NCI-H510A treated with DMSO at 0.1 percent for 48 hours (cell line): Measurements from ENCODE around the gene BMPER.

Experiments used
- DNase-seq: peaks from one replicate; lab custom pipeline; 2025; lab: John Stamatoyannopoulos, UW

Gene BMPER

DNA sequence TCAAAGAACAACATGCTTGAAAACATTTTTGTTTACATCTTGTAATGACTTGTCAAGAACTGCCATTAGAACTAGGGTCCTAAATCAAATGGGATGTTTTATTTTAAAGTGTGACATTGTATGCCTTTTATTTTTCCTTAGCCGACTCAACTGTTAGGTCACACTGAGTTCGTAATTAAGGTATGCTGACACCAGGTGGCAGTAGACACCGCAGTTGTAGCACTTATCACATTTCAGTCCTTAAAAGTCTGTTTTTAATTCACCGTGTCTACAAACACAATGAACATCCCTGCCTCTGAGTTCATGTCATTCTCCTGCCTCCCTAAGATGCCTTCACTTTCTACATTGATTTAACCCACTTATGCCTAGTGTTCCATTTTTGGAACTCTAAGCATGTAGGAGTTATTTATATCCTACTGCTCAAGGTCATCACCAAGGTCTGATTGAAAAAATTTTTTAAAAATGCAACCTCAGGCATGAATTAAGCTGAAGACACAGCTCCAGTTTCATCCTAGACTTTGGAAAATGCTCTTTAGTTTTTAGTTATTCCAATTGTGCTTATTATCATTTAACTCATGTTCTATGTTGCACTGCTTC lies 186.1 kb downstream of the BMPER start:
- DNase-seq = peak; percentile 10

DNA sequence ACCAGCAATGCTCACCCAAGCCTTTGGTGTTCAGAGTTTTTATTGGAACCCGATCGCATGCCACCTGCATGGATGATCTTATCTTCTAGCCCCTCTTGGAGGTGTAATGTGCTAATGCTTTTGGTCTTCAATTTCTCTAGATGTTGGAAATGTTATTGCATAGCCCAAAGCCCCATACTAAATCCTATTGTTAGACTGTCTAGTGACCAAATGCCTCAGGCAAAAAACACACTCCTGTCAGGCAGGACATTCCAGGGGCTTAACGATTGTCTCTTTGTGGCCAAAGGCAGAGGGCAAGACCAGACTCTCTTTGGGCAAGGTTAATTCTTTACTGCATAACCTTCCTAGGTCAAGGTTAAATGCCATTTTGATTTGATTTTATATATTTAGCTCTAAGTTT lies 187.9 kb downstream of the BMPER start:
- no peak for DNase-seq

DNA sequence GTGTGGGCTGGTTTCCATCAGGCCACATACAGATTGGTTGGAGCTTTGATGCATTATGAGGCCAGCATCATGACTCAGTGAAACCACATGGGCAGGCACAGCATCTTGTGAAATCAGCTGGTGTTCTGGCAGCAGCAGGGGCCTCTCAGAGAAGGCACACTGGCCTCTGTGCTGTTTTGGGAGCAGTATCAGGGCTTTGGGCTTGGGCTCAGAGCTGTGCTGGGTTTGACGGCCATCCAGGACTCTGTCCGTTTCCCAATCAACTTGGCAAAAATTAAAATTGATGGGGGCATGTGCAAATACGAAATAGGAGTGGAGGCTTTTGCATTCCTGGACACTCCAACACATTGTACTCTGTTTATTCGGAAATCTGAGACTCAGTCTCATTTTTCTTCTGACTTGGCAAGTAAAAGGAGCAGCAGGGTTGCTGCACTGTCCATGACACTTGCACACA lies 190.9 kb downstream of the BMPER start:
- DNase-seq = no peak

DNA sequence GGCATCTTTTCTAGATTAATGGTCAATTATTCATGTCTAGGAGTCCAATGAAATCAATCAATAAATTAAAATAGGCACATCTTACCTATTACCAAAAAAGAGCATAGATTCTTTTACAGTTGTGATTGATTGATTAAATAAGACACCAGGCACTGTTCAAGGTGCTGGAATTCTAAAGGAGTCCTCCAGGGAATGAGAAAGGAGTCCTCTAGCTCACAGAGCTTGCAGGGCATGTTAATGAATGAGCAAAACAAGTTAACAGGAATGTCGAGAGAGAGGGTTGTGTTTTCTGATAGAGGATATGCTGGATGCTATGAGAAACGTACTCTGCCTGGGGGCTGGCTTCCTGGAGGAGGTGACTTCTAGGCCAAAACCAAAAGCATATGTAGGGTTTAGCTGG lies 191.4 kb downstream of the BMPER start:
- DNase-seq = no peak

DNA sequence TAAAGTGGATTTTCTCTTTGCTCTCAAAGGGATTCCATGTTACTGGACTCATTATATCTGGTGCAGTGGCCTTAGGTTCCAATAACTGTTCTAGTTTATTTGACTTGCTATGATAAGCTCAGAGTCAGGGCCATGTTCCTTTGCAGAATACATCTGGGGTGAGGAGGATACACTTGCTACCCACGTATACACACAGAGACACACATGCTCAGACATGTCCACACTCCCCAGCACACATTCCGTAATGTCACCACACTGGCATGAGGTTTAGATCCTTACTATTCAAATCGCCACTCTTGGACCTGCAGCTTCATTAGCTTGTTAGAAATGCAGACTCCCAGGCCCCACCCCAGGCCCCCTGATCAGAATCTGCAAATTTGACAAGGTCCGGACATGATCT lies 195.3 kb downstream of the BMPER start:
- no peak for DNase-seq

DNA sequence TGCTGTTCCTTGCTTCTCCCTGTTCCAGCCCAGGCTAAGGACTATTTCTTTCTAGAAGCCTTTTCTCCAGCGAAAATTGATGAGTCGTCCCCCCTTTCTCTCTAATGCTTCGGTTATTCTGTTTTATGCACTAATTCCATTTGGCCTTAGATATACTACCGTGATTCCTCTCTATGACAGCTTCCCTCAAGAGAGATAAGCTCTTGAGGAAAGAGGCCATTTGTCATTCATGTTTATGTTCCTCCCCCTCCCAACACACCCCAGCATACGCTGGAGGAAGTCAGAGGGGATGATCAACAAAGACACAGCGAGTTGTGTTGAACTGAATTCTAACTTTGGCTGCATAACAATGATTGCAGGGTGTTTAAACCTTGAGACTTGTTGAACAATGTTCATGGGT lies 198.8 kb downstream of the BMPER start:
- no peak for DNase-seq

DNA sequence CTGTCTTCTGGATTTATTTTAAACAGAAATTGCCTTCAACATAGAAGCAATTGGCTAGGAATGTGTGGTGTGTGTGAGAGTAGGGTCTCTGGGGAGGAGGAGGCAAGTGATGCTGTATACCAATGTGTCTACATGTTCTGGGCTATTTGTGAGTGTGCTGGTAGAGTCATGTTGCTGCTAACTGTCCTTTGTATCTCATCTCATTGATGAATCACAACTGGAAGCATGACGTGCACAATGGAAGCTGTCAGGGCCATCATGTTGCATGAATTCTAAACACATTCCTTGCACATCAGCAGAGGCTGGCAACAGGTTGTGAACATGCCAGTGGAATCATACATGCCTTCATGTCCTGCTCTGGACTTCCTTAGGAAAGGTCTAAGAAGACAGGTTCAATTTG lies 199.7 kb downstream of the BMPER start:
- no peak for DNase-seq

DNA sequence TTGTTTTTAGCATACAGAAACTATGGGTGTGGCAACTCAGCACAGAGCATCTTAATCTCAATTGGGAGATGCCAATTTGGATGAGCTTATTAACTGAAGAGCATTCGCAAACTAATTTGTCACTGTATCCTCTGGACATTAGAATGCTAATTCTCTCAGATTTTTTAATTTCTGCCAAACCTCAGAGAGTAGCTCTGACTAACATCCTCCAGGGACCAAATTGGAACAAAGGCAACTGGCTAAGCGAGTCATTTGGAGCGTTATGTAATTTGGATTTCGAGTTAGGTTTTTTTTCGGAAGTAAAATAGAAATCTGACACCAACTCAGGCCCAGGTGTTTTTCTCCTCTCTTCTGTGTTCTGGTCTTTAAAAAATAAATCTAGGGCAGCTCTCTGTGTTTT lies 201.9 kb downstream of the BMPER start:
- no peak for DNase-seq

DNA sequence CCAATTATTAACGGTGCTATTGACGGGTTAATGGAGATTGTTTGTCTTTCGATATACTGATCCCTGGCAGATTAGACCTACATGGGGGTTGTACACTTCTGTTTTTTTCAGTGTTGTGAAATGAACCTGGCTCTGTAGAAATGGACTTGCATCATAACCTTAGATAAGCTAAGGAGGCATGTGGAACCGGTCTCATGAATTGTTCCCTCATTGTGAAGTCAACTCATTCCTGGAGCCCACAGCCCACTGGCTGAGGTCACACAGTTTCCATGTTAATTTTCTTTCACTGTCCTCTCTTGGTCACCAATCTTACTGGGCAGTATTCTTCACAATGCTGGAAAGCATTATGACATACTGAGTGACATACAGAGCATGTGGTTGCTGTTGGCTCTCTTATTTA lies 202.8 kb downstream of the BMPER start:
- no peak for DNase-seq

DNA sequence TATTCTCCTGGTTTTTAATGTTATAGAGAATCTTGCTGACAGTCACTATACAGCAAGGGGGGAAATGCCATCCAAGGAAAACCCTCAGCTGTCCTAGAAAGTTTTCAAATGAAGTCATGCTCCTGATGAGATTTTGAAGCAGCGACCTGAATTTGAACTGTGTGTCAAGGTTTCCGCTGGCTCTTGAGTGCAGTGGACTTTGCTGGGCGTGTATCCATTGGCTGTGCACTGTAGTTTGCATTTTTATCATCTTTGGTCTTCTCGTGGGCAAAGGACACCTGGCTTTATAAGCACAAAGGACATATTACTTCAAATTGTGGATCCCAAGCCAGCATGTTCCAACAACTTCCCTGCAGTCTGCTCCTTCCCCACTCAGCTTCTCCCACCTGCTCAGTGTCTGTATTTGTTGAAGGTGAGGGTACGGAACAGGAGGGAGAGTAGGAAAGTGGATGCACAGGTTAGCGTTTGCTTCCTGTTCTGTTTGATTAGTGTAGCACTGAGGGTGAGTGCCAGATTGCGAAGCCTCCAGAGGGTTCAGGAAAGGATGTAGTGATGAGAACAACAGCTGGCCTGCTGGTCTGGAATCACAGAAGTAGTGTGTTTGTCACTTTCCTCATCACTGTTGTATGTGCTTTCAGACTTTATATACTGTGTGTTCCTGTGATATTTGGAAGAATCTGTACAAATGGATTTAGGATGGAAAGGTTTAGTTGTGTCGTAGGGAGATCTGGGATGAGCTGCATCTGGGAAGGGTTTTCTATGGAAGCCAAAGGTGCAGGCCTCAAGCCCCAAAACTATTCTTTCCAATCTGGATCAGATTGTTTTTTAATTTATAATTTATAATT lies 204.8 kb downstream of the BMPER start:
- peak; percentile 21 for DNase-seq

DNA sequence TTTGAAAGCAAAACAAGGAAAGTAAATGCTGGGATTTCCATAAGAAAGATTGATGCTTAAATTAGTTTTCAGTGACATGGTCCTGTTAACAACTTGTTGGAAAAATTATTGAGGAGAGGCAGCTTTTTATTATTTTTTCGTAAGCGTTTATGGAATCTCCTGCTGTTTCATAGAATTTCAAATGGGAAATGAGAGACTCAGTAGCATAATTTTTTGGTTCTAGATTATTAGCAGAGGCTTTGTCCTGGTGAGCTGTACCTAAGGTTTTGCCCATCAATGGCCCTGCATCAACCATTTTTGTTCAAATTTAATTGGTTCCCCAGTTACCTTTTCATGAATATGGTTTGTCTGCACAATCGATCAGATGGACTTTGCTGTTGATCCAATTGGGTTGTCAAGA lies 205.7 kb downstream of the BMPER start:
- no peak for DNase-seq

DNA sequence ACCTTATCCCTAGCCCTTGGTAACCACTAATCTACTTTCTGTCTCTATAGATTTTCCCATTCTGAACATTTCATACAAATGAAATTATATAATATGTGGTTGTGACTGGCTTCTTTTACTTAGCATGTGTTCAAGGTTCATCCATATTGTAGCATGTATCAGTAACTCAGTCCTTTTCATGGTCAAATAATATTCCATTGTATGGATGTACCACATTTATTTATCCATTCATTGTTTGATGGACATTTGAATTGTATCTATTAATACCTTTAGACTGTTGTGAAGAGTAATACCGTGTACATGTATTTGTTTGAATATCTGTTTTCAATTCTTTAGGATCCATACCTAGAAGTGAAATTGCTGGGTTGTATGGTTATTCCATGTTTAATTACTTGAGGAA lies 210.2 kb downstream of the BMPER start:
- no peak for DNase-seq

DNA sequence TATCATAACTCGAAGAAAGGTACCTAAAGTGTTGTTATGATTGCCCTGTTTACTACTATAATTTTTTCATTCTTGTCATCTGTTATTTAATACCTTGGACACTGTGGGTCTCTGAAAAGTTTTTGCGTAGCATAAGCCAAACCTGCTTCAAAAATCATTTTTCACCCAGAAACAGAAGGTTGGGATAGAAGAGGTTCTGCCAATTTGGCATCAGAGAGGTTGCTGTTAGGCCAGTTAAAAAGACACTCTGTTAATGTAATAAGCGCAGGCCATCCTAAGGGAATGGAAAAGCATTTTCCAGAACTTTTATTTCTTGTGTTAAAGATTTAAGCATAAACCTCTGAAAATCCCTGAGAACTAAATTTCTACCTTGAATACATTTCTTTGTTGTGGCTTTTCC lies 212.2 kb downstream of the BMPER start:
- no peak for DNase-seq

DNA sequence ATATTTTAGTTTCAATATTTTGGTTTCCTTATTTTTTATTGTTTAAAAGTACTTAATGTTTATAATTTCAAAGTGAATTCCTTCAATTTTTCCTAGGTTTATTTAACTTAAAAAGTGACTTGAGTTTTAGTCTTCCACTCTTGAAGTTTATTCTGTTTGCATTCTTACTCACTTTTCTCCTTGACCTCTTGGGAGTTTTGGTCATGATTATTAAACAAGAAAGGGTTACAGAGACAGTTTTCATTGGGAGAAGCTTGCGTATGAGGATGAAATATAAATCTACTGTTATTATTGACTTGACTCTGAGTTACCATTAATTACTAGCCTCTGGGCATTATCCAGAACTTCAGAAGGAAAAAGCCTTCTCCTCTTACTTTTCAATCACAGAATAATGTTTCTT lies 216.0 kb downstream of the BMPER start:
- no peak for DNase-seq

DNA sequence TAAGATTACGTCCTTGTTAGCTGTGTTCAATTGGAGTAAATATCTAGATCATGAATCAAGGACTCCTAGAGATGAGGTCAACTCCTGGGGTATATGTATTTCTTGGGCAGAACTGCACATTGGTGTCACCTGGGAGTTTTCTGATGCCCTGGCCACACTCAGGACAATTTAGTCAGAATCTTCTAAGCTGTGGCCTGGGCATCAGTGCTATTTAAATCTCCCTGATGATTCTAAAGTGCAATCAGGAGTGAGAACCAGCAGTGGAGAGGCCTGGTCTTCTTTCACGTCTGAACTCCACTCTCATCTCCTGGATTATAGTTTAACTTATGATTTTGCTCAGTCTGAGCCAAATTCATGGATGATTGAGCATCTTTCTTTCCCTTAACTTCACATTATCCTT lies 218.0 kb downstream of the BMPER start:
- no peak for DNase-seq

DNA sequence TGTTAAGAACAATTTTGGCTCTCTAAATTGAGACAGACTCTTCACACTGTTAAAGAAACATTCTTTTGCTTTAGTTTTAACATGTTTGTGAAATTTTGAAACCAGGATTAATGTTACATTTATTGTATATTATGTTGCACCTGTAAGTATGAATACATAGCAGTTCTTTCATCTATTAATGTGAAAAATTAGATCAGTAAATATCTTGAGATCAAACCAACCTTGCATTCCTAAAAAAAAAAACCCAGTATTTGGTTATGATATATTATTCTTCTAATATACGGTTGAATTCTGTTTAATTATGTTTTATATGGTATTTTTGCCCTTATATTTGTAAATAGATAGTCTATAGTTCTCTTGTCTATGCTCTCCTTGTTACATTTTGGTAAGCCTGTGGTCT lies 219.4 kb downstream of the BMPER start:
- no peak for DNase-seq

DNA sequence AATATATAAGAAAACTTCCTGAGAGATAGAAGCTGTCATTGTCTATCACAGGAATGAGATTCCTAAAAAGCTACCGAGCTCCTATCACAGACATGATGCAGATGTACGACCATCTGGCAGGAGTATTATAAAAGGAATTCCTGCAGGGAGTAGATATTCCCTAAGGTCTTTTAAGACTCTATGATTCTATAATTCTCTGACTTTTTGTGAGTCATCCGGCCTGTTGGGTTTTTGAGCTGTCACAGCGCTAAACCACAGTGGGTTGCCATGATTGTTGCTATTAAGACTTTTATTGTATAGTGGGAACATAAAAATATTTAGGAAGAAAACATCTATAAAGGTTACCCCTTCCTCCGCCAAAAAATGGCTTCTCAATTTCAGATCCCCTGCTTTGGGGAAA lies 223.4 kb downstream of the BMPER start:
- no peak for DNase-seq

DNA sequence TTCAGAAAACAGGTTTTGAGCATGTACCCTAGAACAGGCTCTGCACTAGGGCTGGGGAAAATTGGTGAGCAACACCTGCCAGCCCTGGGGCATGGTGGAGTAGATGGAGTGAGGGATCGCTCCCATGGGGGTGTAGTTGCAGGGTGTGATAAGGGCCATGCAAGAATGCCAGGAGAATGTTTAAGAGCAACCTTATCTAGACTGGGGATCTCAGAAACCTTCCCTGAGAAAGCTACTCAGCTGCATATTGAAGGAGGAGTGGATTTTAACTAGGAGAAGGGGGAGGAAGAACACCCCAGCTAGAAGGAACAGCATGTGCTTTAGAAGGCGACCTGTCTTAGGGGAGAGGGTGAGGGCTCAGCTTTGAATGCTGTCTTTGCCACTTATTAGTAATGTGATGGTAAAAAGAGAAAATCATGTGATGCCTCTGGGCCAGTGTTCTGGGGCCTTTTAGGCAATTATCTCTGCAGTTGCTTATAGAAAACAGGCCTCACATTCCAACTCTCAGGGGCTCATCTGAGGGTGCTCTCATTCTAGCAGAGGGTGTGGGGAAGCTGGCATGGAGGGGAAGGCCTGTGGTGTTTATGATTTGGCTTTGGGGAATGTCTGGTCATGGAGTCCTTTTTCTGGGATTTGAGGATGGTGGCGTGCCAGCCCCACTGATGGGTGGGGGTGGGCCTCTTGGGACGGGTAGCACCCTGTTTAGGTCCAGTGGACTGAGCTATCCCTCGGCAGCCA lies 225.4 kb downstream of the BMPER start:
- DNase-seq = no peak

DNA sequence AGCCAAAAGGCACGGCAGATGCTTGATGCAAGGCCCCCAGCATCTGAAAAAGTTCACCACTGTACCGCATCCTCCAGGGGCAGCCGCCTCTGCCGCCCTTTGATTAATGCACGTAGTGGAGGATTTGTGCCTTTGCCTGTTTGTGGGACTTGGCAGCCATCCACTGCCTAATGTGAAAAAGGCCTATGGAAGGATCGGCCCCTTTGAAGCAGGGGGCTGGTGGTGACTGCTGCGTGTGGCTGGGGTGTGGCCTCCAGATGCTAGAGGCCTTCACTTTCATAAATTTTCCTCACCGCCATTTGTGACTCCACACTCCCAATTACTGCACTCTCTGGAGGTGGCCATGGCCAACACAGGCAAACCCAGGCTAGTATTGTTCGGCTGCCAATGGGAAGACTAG lies 226.0 kb downstream of the BMPER start:
- no peak for DNase-seq

DNA sequence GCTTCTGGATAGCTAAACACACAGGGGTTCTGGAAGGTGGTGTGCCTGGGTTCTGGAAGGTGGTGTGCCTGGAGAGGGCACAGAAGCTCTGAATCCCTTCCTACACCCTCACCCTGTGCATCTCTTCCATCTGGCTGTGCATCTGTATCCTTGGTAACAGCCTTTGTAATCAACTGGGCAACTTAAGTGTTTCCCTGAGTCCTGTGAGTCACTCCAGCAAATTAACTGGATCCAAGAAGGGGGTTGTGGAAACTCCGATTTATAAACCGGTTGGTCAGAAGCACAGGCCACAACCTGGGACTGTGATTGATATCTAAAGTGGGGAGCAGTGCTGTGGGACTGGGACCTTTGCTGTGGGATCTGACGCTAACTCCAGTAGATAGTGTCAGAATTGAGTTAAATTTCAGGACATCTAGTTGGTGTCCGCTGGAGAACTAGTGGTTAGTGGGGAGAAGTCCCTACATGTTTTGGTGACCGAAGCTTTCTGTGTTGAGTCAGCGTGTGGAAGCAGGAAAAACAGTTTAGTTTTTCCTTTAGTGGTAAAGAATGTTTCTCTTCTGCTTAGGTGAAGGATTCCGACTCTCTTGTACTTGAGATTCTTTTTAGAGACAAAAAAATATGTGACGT lies 228.1 kb downstream of the BMPER start:
- DNase-seq = no peak

DNA sequence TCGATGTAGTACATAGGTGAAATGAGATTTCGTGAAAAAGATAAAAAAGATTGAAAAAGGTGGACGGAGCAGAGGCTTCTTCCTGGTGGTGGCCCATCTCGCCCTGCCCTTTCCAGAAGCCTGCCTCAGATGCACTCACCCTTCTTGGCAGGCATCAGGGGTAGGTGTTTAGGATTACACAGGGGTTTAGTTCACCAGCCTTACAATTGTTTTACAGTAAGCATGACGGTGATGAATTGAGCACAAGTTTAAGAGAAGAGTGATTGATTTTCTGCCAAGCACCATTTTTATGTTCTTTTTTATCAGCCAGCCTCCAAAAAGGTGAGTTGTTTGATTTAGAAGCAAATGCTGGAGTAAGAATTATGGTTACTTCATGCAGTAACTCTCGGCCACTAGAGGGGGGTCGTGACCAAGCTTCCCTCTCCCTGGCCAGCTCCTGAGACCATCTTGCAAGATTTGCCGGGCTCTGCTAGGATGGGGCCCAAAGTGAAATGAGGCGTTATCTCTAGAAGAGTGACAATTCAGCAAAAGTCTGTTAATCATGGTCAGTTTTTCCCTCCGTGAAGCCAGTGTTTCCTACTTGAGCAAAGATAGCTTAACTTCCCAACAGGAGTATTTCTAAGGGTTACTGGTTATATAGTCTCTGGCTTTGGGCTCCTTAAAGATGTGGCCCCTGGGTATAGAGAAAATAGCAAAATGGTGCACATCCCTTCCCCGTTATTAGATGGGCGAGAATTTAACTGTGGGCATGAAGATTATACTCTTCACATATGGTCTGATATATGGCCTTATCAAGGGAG lies 228.8 kb downstream of the BMPER start:
- peak; percentile 68 for DNase-seq

DNA sequence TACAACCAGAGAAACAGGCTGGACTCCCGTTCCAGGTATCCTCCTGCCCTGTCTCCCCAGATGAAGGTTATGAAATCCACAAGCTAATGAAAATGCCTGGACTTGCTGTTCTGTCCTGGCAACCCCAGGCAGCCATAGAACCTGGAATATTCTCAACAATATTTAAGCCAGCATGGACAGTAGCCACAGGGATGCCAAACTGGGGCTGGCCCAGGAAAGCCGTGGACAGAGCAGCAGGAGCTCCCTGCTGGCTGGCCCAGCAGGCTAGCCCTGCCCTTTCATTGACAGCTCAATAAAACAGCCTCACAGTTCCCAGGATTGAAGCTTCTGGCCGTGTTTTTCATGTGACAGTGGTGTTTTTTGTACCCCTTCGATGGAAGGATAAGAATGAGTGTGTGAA lies 230.6 kb downstream of the BMPER start:
- DNase-seq = no peak
